Type B pancreatic cell (in vitro differentiated cells): ENCODE measurements around the gene ADGRF1. TPM values are rescaled to one million over a fixed set of nuclear protein-coding genes. Genes with fewer than 3 reads are reported as not detected.

Source experiments
- DNase-seq: peaks from one replicate; pipeline ENCODE4 v3.0.0; 2021; ENCODE audit warnings: mixed read lengths; ENCODE audit not compliant: unreplicated experiment; ENCODE audit errors: extremely low spot score
- H3K27ac Mint-ChIP-seq: 2 replicates; pipeline ENCODE4 v1.8.0; 2021; ENCODE audit warnings: mild to moderate bottlenecking, mixed read lengths
- H3K27me3 Mint-ChIP-seq: 2 replicates; pipeline ENCODE4 v1.8.0; 2021; ENCODE audit warnings: mixed read lengths
- H3K36me3 Mint-ChIP-seq: 2 replicates; pipeline ENCODE4 v1.8.0; 2021; ENCODE audit warnings: mixed read lengths
- H3K4me1 Mint-ChIP-seq: one replicate; pipeline ENCODE4 v1.8.0; 2021; ENCODE audit warnings: mixed read lengths; ENCODE audit not compliant: unreplicated experiment
- H3K4me3 Mint-ChIP-seq: 2 replicates; pipeline ENCODE4 v1.8.0; 2021; ENCODE audit warnings: mild to moderate bottlenecking, mixed read lengths
- H3K9me3 Mint-ChIP-seq: 2 replicates; pipeline ENCODE4 v1.8.0; 2021; ENCODE audit warnings: mixed read lengths
- CTCF ChIP-seq: fragments of 200-600 bp; sonication (generic); conservative IDR thresholded peaks from 2 replicates; pipeline ENCODE4 v1.5.0; 2021; ENCODE audit warnings: antibody characterized with exemption, mild to moderate bottlenecking
- total RNA-seq: library from RNA; stranded (reverse); gene quantifications from 2 replicates; pipeline ENCODE4 v1.2.1, GENCODE V29; 2021; ENCODE audit warnings: low replicate concordance

Gene ADGRF1
- total RNA-seq, 1 donor from 2014 or later: 20.0 TPM

DNA sequence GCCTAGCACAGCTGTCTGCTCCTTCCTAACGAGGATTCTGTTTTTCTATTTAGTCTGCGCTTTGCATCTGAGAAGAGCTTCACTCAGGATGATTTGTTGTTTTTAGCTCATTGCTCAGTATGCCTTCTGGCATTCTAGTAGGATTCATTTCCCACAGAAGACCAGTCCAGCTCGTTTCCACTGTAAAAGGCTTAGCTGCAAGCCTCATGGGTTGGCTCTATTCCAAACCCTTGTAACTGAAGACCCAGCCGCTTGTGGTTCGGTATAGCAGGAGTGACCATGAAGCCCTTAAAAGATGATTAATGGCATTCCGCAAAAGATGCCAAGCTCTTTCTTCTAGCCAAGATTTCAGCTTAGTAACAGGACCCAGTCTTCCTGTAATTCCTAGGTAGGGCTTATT lies 7.2 kb downstream of the ADGRF1 start:
- H3K4me1 Mint-ChIP-seq: peaks cover 23% of the 10 kb centered on the region
- no peak for TF ChIP-seq CTCF
- peaks cover 4% of the 10 kb centered on the region for H3K9me3 Mint-ChIP-seq
- peak overlapping the region; percentile 70 for H3K4me3 Mint-ChIP-seq
- peak overlapping the region; percentile 72 for H3K27ac Mint-ChIP-seq
- no peak for DNase-seq
- no peaks in the 10 kb centered on the region for H3K36me3 Mint-ChIP-seq
- H3K27me3 Mint-ChIP-seq: peaks cover 4% of the 10 kb centered on the region

GRCh38 chr6:47034421-47034820 lies 7.7 kb downstream of the ADGRF1 start:
- Mint-ChIP-seq H3K9me3 (peaks cover 3% of the 10 kb centered on the region), H3K27ac (peak overlapping the region; percentile 72), H3K36me3 (no peaks in the 10 kb centered on the region), H3K27me3 (peaks cover 4% of the 10 kb centered on the region), H3K4me3 (peak overlapping the region; percentile 70), H3K4me1 (peaks cover 23% of the 10 kb centered on the region)
- DNase-seq: no peak
- TF ChIP-seq CTCF: no peak

- TF ChIP-seq CTCF: no peak
- Mint-ChIP-seq H3K4me3 (no peak overlapping the region), H3K27ac (no peak overlapping the region), H3K36me3 (no peaks in the 10 kb centered on the region), H3K27me3 (peaks cover 4% of the 10 kb centered on the region), H3K9me3 (no peaks in the 10 kb centered on the region), H3K4me1 (peaks cover 23% of the 10 kb centered on the region)
- DNase-seq: no peak
These were observed 9.0 kb downstream of the ADGRF1 start for GRCh38 chr6:47032974-47033765.

DNA sequence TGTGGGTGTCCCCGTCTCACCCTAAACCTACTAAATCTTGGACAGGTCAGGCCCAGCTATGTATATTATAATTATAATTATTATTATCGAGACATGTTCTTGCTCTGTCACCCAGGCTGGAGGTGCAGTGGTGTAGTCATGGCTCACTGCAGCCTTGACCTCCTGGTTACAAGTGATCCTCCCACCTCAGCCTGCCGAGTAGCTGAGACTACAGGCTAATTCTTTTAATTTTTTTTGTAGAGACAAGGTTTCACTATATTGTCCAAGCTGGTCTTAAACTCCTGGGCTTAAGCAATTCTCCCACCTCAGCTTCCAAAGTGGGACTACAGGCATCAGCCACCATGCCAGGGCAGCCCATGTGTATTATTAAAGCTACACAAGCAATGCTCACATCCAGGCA lies 10.5 kb downstream of the ADGRF1 start:
- peaks cover 23% of the 10 kb centered on the region for H3K4me1 Mint-ChIP-seq
- H3K4me3 Mint-ChIP-seq: no peak overlapping the region
- no peak for DNase-seq
- H3K27me3 Mint-ChIP-seq: peaks cover 4% of the 10 kb centered on the region
- no peak for TF ChIP-seq CTCF
- no peaks in the 10 kb centered on the region for H3K36me3 Mint-ChIP-seq
- H3K9me3 Mint-ChIP-seq: no peaks in the 10 kb centered on the region
- H3K27ac Mint-ChIP-seq: no peak overlapping the region

DNA sequence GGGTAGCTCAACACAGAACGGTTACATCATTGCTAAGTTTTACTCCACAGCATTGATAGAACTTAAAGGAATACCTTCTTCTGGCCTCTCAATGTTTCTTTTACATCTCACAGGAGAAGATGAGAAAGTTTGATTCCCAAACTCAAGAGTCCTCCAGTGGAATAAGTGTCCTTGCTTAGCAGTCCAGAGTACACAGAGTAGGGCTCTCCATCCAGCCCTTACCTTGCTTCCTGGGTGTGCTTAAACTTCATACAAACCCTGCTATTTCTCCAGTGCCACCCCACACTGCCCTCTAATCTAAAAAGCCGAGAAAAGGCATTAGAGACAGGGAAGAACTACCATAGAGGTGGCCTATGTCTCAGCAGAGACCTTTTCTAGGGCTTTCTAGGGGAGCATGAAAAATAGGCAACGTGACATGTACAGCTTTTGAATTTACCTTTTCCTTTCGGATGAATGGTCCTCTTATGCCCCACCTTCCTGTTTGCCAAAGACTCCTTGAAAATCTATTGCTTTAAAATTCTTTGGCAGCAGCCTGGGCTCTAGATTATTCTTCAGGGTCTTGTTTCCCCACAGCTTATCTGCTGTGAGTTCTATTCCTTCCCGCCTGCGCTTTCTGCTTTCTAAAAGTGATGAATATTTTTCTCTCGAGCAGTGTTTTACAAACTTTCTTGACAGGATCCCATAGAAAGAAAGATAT lies 12.1 kb downstream of the ADGRF1 start:
- H3K4me1 Mint-ChIP-seq: peaks cover 17% of the 10 kb centered on the region
- no peak for TF ChIP-seq CTCF
- DNase-seq: no peak
- H3K27ac Mint-ChIP-seq: no peak overlapping the region
- no peaks in the 10 kb centered on the region for H3K9me3 Mint-ChIP-seq
- H3K4me3 Mint-ChIP-seq: no peak overlapping the region
- no peaks in the 10 kb centered on the region for H3K36me3 Mint-ChIP-seq
- peaks cover 4% of the 10 kb centered on the region for H3K27me3 Mint-ChIP-seq
